Neural progenitor cell (in vitro differentiated cells): ENCODE measurements around the gene OR2A12. TPM values are rescaled to one million over a fixed set of nuclear protein-coding genes. Genes with fewer than 3 reads are reported as not detected.

Experiments used
- DNase-seq: peaks from one replicate; pipeline ENCODE4 v3.0.0-alpha.2; 2016; ENCODE audit warnings: low spot score
- H2AFZ ChIP-seq: fragments of 200-600 bp; sonication (generic); replicated peaks from 2 replicates; pipeline ENCODE4 v1.6.1; 2016; ENCODE audit warnings: antibody characterized with exemption
- H3F3A ChIP-seq: fragments of 200-600 bp; sonication (generic); 2 replicates; pipeline ENCODE4 v1.6.1; 2016; ENCODE audit warnings: antibody characterized with exemption, low read depth
- H3K27ac ChIP-seq: fragments of 200-600 bp; sonication (generic); 2 replicates; pipeline ENCODE4 v1.5.1; 2016; ENCODE audit warnings: mild to moderate bottlenecking
- H3K27me3 ChIP-seq: fragments of 200-600 bp; sonication (generic); 2 replicates; pipeline ENCODE4 v1.6.1; 2016; ENCODE audit warnings: mild to moderate bottlenecking, moderate library complexity
- H3K36me3 ChIP-seq: fragments of 200-600 bp; sonication (generic); 2 replicates; pipeline ENCODE4 v1.5.1; 2016
- H3K4me1 ChIP-seq: fragments of 200-600 bp; sonication (generic); 2 replicates; pipeline ENCODE4 v1.6.1; 2016; ENCODE audit warnings: mixed run types
- H3K4me2 ChIP-seq: fragments of 200-600 bp; sonication (generic); 2 replicates; pipeline ENCODE4 v1.6.1; 2016
- H3K4me3 ChIP-seq: fragments of 200-600 bp; sonication (generic); 2 replicates; pipeline ENCODE4 v1.5.1; 2016
- H3K79me2 ChIP-seq: fragments of 200-600 bp; sonication (generic); 2 replicates; pipeline ENCODE4 v1.6.1; 2016; ENCODE audit warnings: low read depth
- H3K9ac ChIP-seq: fragments of 200-600 bp; sonication (generic); 2 replicates; pipeline ENCODE4 v1.6.1; 2016
- H3K9me3 ChIP-seq: fragments of 200-600 bp; sonication (generic); 2 replicates; pipeline ENCODE4 v1.5.1; 2016; ENCODE audit warnings: low read depth
- H4K20me1 ChIP-seq: fragments of 200-600 bp; sonication (generic); 2 replicates; pipeline ENCODE4 v1.6.1; 2016; ENCODE audit warnings: low read depth
- H3K27ac Mint-ChIP-seq: 3 replicates; pipeline ENCODE4 v1.8.0; 2021; ENCODE audit warnings: mixed read lengths
- H3K27me3 Mint-ChIP-seq: 2 replicates; pipeline ENCODE4 v1.8.0; 2022; ENCODE audit warnings: low read depth, mild to moderate bottlenecking, inconsistent platforms, moderate library complexity, mixed read lengths; ENCODE audit not compliant: insufficient read depth
- H3K36me3 Mint-ChIP-seq: 3 replicates; pipeline ENCODE4 v1.8.0; 2021; ENCODE audit warnings: mixed read lengths
- H3K4me1 Mint-ChIP-seq: 3 replicates; pipeline ENCODE4 v1.8.0; 2021; ENCODE audit warnings: mixed read lengths
- H3K4me3 Mint-ChIP-seq: 3 replicates; pipeline ENCODE4 v1.8.0; 2021; ENCODE audit warnings: mild to moderate bottlenecking, moderate library complexity, mixed read lengths
- H3K9me3 Mint-ChIP-seq: 3 replicates; pipeline ENCODE4 v1.8.0; 2020; ENCODE audit warnings: mixed read lengths
- EZH2 ChIP-seq: fragments of 200-600 bp; sonication (generic); IDR thresholded peaks from 2 replicates; pipeline ENCODE4 v1.6.1; 2017; ENCODE audit warnings: antibody characterized with exemption, mild to moderate bottlenecking, moderate library complexity
- EZH2phosphoT487 ChIP-seq: fragments of 200-600 bp; sonication (generic); IDR thresholded peaks from 2 replicates; pipeline ENCODE4 v1.6.1; 2017; ENCODE audit warnings: antibody characterized with exemption
- total RNA-seq: library from RNA; depleted of rRNA; stranded (reverse); fragments of >200 nt; gene quantifications from 2 replicates; pipeline ENCODE4 v1.2.3, GENCODE V29; 2015; ENCODE audit warnings: low replicate concordance
- TF ChIP-seq, protein P1 (sequence below): fragments of 200-600 bp; sonication (generic); IDR thresholded peaks from 2 replicates; pipeline ENCODE4 v1.5.1; 2017; ENCODE audit warnings: antibody characterized with exemption, mild to moderate bottlenecking

OR2A12 gene
- total RNA-seq, 1 donor from 2014 or later = not detected

DNA sequence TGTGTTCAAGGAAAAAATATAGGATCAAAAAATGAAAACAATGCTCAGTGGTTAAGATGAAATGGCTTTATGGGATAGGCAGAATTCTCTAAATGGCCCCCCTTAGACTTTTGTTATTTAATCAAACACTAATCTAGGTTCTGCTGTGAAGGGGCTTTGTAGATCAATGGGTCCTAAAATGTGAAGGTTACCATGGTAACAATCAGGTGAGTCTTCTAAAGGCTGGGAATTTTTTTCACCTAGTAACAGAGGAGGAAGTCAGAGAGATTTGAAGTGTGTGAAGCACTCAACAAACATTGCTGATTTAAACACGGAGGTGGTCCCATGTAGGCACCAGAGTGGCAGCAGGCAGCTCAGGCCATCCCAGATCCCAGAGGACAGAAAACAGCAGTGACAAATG lies 48.0 kb downstream of the OR2A12 start:
- Histone ChIP-seq H3K36me3 (no peaks in the 10 kb centered on the region), H3F3A (no peaks in the 10 kb centered on the region), H3K4me3 (no peak overlapping the region), H4K20me1 (no peaks in the 10 kb centered on the region), H3K27ac (no peak overlapping the region), H3K4me2 (no peak overlapping the region), H3K9me3 (no peaks in the 10 kb centered on the region), H3K4me1 (no peaks in the 10 kb centered on the region), H3K9ac (no peak overlapping the region), H2AFZ (no peak overlapping the region), H3K27me3 (no peaks in the 10 kb centered on the region), H3K79me2 (no peaks in the 10 kb centered on the region)
- H3K27ac Mint-ChIP-seq = no peak overlapping the region
- H3K4me1 Mint-ChIP-seq = peaks cover 3% of the 10 kb centered on the region
- peaks cover 3% of the 10 kb centered on the region for H3K27me3 Mint-ChIP-seq
- no peaks in the 10 kb centered on the region for H3K9me3 Mint-ChIP-seq
- no peak for DNase-seq
- H3K4me3 Mint-ChIP-seq = no peak overlapping the region
- no peaks in the 10 kb centered on the region for H3K36me3 Mint-ChIP-seq
- TF ChIP-seq EZH2phosphoT487 (no peak), EZH2 (no peak)
- TF ChIP-seq, protein P1, sequence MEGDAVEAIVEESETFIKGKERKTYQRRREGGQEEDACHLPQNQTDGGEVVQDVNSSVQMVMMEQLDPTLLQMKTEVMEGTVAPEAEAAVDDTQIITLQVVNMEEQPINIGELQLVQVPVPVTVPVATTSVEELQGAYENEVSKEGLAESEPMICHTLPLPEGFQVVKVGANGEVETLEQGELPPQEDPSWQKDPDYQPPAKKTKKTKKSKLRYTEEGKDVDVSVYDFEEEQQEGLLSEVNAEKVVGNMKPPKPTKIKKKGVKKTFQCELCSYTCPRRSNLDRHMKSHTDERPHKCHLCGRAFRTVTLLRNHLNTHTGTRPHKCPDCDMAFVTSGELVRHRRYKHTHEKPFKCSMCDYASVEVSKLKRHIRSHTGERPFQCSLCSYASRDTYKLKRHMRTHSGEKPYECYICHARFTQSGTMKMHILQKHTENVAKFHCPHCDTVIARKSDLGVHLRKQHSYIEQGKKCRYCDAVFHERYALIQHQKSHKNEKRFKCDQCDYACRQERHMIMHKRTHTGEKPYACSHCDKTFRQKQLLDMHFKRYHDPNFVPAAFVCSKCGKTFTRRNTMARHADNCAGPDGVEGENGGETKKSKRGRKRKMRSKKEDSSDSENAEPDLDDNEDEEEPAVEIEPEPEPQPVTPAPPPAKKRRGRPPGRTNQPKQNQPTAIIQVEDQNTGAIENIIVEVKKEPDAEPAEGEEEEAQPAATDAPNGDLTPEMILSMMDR = no peak

DNA sequence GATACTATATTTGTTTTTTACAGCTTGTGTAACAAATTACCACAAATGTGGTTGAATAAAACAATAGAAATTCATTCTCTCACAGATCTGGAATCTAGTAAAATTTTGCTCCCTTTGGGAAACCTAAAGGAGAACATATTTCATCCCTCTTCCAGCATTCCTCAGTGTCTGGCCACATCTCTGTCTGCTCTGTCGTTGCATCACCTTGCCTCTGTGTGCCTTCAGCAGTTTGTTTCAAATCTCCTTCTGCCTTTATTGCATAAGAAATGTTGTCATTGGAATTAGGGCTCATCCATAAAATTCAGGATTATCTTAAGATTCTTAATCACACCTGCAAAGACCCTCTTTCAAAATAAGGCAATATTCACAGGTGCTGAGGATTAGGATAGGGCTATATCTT lies 51.4 kb downstream of the OR2A12 start:
- Histone ChIP-seq H3K79me2 (no peaks in the 10 kb centered on the region), H3K4me1 (no peaks in the 10 kb centered on the region), H3K4me3 (no peak overlapping the region), H4K20me1 (no peaks in the 10 kb centered on the region), H3K27ac (no peak overlapping the region), H3K36me3 (no peaks in the 10 kb centered on the region), H3K4me2 (no peak overlapping the region), H3K9ac (no peak overlapping the region), H3K9me3 (no peaks in the 10 kb centered on the region), H3K27me3 (no peaks in the 10 kb centered on the region), H3F3A (no peaks in the 10 kb centered on the region), H2AFZ (no peak overlapping the region)
- DNase-seq = no peak
- Mint-ChIP-seq H3K27ac (no peak overlapping the region), H3K4me3 (no peak overlapping the region), H3K9me3 (no peaks in the 10 kb centered on the region), H3K4me1 (peaks cover 3% of the 10 kb centered on the region), H3K27me3 (peaks cover 2% of the 10 kb centered on the region), H3K36me3 (no peaks in the 10 kb centered on the region)
- no peak for TF ChIP-seq EZH2
- TF ChIP-seq, protein P1 = no peak

DNA sequence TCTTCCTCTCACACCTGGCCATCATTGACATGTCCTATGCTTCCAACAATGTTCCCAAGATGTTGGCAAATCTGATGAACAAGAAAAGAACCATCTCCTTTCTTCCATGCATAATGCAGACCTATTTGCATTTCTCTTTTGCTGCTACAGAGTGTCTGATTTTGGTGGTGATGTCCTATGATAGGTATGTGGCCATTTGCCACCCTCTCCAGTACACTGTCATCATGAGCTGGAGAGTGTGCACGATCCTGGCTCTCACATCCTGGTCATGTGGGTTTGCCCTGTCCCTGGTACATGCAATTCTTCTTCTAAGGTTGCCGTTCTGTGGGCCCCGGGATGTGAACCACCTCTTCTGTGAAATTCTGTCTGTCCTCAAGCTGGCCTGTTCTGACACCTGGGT lies 56.1 kb downstream of the OR2A12 start:
- no peak overlapping the region for H3K27ac ChIP-seq
- TF ChIP-seq EZH2 (no peak), EZH2phosphoT487 (no peak)
- TF ChIP-seq, protein P1 = no peak
- H3K27me3 ChIP-seq = no peaks in the 10 kb centered on the region
- H3K36me3 ChIP-seq = no peaks in the 10 kb centered on the region
- no peaks in the 10 kb centered on the region for H3K4me1 Mint-ChIP-seq
- H3K4me3 ChIP-seq = no peak overlapping the region
- H3K4me3 Mint-ChIP-seq = no peak overlapping the region
- H3K27me3 Mint-ChIP-seq = no peaks in the 10 kb centered on the region
- no peaks in the 10 kb centered on the region for H3K9me3 Mint-ChIP-seq
- no peak for DNase-seq
- no peaks in the 10 kb centered on the region for H3K79me2 ChIP-seq
- no peaks in the 10 kb centered on the region for H3K4me1 ChIP-seq
- H3K9me3 ChIP-seq = no peaks in the 10 kb centered on the region
- no peak overlapping the region for H3K9ac ChIP-seq
- H4K20me1 ChIP-seq = no peaks in the 10 kb centered on the region
- no peak overlapping the region for H3K27ac Mint-ChIP-seq
- no peak overlapping the region for H3K4me2 ChIP-seq
- no peaks in the 10 kb centered on the region for H3F3A ChIP-seq
- no peak overlapping the region for H2AFZ ChIP-seq
- H3K36me3 Mint-ChIP-seq = no peaks in the 10 kb centered on the region

DNA sequence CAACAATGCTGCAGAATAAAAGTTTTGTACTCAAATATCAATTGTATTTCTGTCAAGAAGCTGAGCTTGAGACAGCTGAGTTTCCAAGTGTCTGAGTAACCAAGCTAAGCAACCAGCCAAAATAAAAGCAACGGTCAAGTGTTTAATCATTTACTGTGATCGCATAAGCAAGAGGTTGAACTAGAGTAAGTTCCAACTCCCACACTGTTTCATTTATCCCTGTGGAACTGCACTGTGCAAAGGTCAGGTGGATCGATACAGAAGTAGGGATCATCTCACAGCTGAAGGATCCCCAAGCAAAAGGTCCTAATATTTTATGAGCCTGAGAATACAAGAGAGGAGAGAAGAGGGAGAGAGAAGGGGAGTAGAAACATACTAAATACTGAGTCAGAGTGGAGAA lies 58.3 kb downstream of the OR2A12 start:
- H3K9me3 Mint-ChIP-seq = peaks cover 6% of the 10 kb centered on the region
- H3K36me3 ChIP-seq = no peaks in the 10 kb centered on the region
- H3K9me3 ChIP-seq = peaks cover 6% of the 10 kb centered on the region
- no peak for DNase-seq
- no peaks in the 10 kb centered on the region for H3K27me3 ChIP-seq
- TF ChIP-seq, protein P1 = no peak
- no peak for TF ChIP-seq EZH2phosphoT487
- no peak for TF ChIP-seq EZH2
- H3K4me3 ChIP-seq = no peak overlapping the region
- no peaks in the 10 kb centered on the region for H3K4me1 Mint-ChIP-seq
- H3F3A ChIP-seq = no peaks in the 10 kb centered on the region
- H3K9ac ChIP-seq = no peak overlapping the region
- no peak overlapping the region for H3K4me3 Mint-ChIP-seq
- H3K4me1 ChIP-seq = no peaks in the 10 kb centered on the region
- H4K20me1 ChIP-seq = no peaks in the 10 kb centered on the region
- H3K79me2 ChIP-seq = no peaks in the 10 kb centered on the region
- H3K27ac Mint-ChIP-seq = no peak overlapping the region
- H3K4me2 ChIP-seq = no peak overlapping the region
- H2AFZ ChIP-seq = no peak overlapping the region
- H3K36me3 Mint-ChIP-seq = no peaks in the 10 kb centered on the region
- no peak overlapping the region for H3K27ac ChIP-seq
- no peaks in the 10 kb centered on the region for H3K27me3 Mint-ChIP-seq
